Stimulated activated CD8-positive, alpha-beta memory T cell treated with anti-CD3 and anti-CD28 coated beads, Interleukin-12 subunit alpha, Interleukin-12 subunit beta, amount 100 ng/mL, for 4 hours (primary cell): Measurements from ENCODE around the gene HLA-A.
"Not testable (repeated sequence)": the region's sequence is repeated elsewhere in the genome, so short reads cannot be mapped to it uniquely, and the experiment has no call there.

Source experiments
- DNase-seq: peaks from one replicate; pipeline ENCODE4 v3.0.0-alpha.2; 2020; ENCODE audit warnings: low read depth

Gene HLA-A

GRCh38 chr6:29961966-29962365 lies 19.6 kb downstream of the HLA-A start:
- no peak for DNase-seq

GRCh38 chr6:29963697-29964096 lies 21.4 kb downstream of the HLA-A start:
- not testable (repeated sequence) for DNase-seq

- no peak for DNase-seq
These were observed 22.2 kb downstream of the HLA-A start for GRCh38 chr6:29964518-29964886.

- DNase-seq = peak; percentile 66
These were observed 22.7 kb downstream of the HLA-A start for GRCh38 chr6:29964887-29965562.

GRCh38 chr6:29965563-29965872 lies 23.2 kb downstream of the HLA-A start:
- DNase-seq = no peak

- DNase-seq = no peak
These were observed 23.7 kb downstream of the HLA-A start for GRCh38 chr6:29965873-29966601.

- no peak for DNase-seq
These were observed 25.2 kb downstream of the HLA-A start for GRCh38 chr6:29967379-29968010.

- DNase-seq = no peak
These were observed 25.8 kb downstream of the HLA-A start for GRCh38 chr6:29968130-29968529.

- no peak for DNase-seq
These were observed 26.6 kb downstream of the HLA-A start for GRCh38 chr6:29968905-29969304.

GRCh38 chr6:29970711-29971110 lies 28.4 kb downstream of the HLA-A start:
- DNase-seq = no peak

- no peak for DNase-seq
These were observed 32.7 kb downstream of the HLA-A start for GRCh38 chr6:29974901-29975560.

- DNase-seq = no peak
These were observed 33.2 kb downstream of the HLA-A start for GRCh38 chr6:29975561-29975907.

GRCh38 chr6:29976253-29976587 lies 33.9 kb downstream of the HLA-A start:
- no peak for DNase-seq

GRCh38 chr6:29976588-29977424 lies 34.5 kb downstream of the HLA-A start:
- peak; percentile 35 for DNase-seq

- no peak for DNase-seq
These were observed 35.0 kb downstream of the HLA-A start for GRCh38 chr6:29977425-29977727.

GRCh38 chr6:29980013-29980412 lies 37.7 kb downstream of the HLA-A start:
- DNase-seq = not testable (repeated sequence)

GRCh38 chr6:29980511-29980910 lies 38.2 kb downstream of the HLA-A start:
- no peak for DNase-seq

- DNase-seq = no peak
These were observed 39.0 kb downstream of the HLA-A start for GRCh38 chr6:29981211-29981812.

GRCh38 chr6:29982097-29982496 lies 39.8 kb downstream of the HLA-A start:
- DNase-seq = no peak

GRCh38 chr6:29984232-29984631 lies 41.9 kb downstream of the HLA-A start:
- no peak for DNase-seq

GRCh38 chr6:29984992-29985391 lies 42.7 kb downstream of the HLA-A start:
- no peak for DNase-seq

GRCh38 chr6:29986179-29986781 lies 43.9 kb downstream of the HLA-A start:
- DNase-seq = no peak
